WTC11 (cell line): ENCODE measurements around the gene AQP5.

Experiments used
- ATF2 ChIP-seq: sonication (generic); formaldehyde crosslinking; IDR thresholded peaks from 2 replicates; pipeline ENCODE4 v1.8.1; 2022; ENCODE audit warnings: low read depth, missing genetic modification reagents, borderline replicate concordance
- ATF3 ChIP-seq: sonication (generic); formaldehyde crosslinking; conservative IDR thresholded peaks from 2 replicates; pipeline ENCODE4 v1.8.1; 2022; ENCODE audit warnings: mild to moderate bottlenecking, missing genetic modification reagents
- CTCF ChIP-seq: fragments of 200-600 bp; IDR thresholded peaks from 2 replicates; pipeline ENCODE4 v1.8.0; 2022; ENCODE audit warnings: antibody characterized with exemption
- FOXP1 ChIP-seq: sonication (generic); formaldehyde crosslinking; IDR thresholded peaks from 2 replicates; pipeline ENCODE4 v1.8.0; 2022; ENCODE audit warnings: missing genetic modification reagents, mild to moderate bottlenecking, moderate library complexity, borderline replicate concordance
- GABPB1 ChIP-seq: sonication (generic); formaldehyde crosslinking; IDR thresholded peaks from 2 replicates; pipeline ENCODE4 v1.8.1; 2023; ENCODE audit warnings: mild to moderate bottlenecking, missing genetic modification reagents
- MAX ChIP-seq: sonication (generic); formaldehyde crosslinking; IDR thresholded peaks from 2 replicates; pipeline ENCODE4 v1.8.0; 2022; ENCODE audit warnings: mild to moderate bottlenecking, missing genetic modification reagents
- NR3C1 ChIP-seq: sonication (generic); formaldehyde crosslinking; conservative IDR thresholded peaks from 2 replicates; pipeline ENCODE4 v1.8.1; 2023; ENCODE audit warnings: low read depth, mild to moderate bottlenecking, missing genetic modification reagents
- TCF7 ChIP-seq: sonication (generic); formaldehyde crosslinking; IDR thresholded peaks from 2 replicates; pipeline ENCODE4 v1.8.0; 2022; ENCODE audit warnings: mild to moderate bottlenecking, low read depth, missing genetic modification reagents, moderate library complexity
- TEAD4 ChIP-seq: sonication (generic); formaldehyde crosslinking; IDR thresholded peaks from 2 replicates; pipeline ENCODE4 v1.8.0; 2022; ENCODE audit warnings: mild to moderate bottlenecking, missing genetic modification reagents

- no peak for TF ChIP-seq NR3C1 (CRISPR knock-in tag)
- TF ChIP-seq GABPB1, result no peak
- no peak for TF ChIP-seq CTCF
- TF ChIP-seq TEAD4 (CRISPR knock-in tag), result no peak
- no peak for TF ChIP-seq ATF2
- TF ChIP-seq TCF7 (CRISPR knock-in tag), result no peak
- no peak for TF ChIP-seq MAX (CRISPR knock-in tag)
- no peak for TF ChIP-seq ATF3 (CRISPR knock-in tag)
- no peak for TF ChIP-seq FOXP1 (CRISPR knock-in tag)
Observed at GRCh38 chr12:49972129-49972528, 10.5 kb downstream of the AQP5 start.
